ENCODE data around the gene ENTREP1.

ENTREP1 gene

DNA sequence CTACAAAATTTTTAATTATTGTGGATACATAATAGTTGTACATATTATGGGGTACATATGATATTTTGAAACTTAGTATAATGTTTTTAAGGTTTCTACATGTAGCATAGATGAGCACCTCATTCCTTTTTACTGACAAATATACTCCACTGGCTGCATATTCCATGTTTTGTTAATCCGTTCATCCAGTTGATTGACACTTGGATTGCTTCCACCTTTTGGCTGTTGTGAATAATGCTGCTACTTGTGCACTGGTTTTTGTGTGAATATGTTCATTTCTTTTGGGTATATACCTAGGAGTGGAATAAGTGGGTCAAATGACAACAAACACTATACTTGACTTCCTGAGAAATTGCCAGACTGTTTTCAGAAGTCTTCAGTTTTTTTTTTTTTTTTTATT is 2.8 kb upstream of the ENTREP1 start:
- DNase-seq (ENCODE audit: low spot score): no peak

DNA sequence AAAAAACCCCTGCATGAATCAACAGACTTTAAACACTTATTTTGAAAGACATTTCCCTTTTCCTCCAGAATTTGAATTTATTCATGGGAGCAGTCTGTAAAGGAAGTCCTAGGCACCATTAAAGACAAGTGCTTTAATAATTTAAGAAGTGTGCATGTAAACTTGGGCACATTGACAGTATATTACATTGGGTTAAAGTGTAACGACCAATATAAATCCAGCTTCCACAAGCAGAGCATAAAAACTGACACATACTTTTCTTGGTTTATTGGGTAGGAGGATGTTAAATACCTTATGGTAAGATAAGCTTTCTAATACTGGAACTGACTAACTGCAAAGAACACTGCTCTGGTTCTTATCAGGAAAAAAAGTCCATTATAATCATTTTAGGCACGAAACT is 1.2 kb upstream of the ENTREP1 start:
- no peak for DNase-seq (ENCODE audit: low spot score)

DNA sequence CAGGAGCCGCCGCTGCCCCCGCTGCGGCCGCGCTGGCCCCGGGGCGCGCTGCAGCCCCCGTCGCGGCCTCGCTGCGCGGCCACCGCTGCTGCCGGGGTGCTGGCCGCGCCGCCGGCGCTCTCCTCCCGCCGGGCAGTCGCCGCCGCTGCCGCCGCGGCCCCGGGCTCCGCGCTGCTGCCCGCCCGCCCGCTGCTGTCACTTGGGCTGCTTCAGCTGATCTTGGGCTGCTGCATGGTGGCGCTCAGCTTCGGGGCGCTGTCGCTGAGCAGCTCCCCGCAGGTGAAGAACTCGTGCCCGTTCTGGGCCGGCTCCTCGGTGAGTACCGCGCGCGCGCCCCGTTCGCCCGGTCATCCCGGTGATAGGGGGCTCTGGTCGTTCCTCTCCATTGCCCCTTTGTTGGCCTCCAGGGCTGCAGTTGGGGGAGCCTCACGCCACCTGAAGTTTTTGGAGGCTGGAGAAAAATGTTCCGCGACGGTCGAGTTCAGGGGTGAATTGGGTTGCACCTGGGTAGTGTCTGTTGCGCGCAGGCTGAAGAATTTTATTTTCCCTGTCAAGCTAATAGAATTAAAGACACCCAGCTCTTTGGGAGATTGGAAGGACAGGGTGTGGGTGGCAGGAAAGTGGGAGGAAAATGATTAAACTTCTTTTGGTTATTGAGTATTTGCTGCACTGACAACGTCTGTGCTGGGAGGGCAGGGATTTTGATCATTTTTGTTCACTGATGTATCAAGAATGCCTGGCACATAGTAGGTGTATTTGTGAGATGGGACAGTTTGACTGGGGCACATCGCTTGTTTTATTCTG is 596 bp downstream of the ENTREP1 start:
- DNase-seq (ENCODE audit: low spot score): no peak

DNA sequence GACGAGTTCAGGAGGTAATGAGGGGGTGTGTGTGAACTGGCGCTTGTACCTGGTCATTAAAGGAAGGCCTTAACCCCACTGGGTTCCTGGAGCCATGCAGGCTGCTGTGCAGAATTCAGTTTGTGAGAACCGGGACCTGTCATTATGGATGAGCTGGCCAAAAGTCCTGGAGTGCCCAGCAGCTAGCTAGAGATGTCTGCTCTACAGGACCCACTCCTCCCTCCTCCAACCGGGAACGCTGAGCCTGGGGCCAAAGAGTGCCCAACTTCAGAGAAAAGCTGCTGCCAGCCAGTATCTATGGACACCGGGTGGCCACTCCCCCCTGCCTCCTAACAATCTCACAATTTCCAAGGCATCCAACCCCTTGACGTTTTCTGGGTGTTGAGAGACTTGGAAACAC is 1.2 kb downstream of the ENTREP1 start:
- no peak for DNase-seq (ENCODE audit: low spot score)

DNA sequence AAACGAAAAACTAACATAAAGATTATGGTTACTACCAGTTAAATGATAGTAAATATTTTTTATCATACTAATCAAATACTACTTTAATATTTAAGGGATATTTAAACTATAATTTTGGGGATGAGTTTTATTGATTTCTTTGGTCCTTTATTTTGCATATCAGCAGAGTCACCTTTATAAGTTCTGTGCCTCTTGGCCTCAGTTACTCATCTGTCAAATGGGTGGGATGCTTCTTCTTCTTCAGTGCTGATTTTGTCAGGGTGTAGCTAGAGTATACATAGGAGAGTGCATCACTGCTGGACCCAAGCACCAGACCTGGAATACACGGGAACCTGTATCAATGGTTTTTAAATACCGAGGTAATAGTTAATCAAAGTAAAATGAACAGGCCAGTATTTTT is 5.6 kb downstream of the ENTREP1 start:
- no peak for DNase-seq (ENCODE audit: low spot score)

DNA sequence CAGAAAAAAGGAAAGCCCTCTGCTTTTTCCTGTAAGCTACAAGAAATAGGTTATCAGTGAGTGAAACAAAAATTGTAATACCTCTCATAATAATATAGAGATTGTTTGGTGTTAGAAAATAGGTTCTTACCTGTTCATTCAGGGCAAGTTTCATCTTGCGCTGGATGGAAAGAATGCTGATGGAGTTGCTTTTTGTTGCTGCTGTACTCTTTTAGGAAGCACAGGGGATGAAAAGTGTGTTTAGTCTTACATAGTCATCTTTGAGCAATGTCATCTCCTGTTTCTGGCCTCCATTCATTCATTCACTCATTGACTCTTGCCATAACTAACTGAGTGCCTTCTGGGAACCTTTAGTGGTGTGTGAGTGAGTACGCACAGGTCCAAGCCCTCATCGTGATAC is 6.4 kb downstream of the ENTREP1 start:
- no peak for DNase-seq (ENCODE audit: low spot score)

DNA sequence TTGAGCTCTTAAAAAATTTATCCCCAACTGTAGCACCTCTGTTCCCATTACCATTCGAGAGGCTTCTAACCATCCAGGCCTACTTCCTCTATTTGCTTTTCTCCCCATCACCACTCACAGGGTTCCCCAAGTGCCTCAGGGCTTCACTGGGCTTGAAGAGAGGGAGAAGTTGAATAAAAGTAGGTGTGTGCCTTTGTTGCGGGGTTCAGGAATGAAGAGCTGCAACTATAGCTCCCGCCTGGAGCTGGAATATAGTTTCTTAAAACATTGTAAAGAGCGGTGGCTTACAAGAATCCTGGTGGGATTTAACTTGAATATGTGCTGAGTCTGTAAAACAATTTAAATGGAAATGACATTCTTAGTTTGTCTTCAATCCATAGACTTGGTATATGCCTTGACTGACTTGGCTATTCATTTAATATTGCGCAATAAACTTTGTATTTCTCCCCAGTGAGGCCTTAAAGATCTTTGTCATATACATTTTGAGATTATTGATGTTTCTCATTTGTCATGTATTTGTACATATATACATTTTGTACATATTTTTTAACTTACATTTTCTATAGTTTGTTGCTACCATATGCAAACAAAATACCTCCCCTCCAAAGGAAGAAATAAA is 7.2 kb downstream of the ENTREP1 start:
- DNase-seq (ENCODE audit: low spot score): no peak

DNA sequence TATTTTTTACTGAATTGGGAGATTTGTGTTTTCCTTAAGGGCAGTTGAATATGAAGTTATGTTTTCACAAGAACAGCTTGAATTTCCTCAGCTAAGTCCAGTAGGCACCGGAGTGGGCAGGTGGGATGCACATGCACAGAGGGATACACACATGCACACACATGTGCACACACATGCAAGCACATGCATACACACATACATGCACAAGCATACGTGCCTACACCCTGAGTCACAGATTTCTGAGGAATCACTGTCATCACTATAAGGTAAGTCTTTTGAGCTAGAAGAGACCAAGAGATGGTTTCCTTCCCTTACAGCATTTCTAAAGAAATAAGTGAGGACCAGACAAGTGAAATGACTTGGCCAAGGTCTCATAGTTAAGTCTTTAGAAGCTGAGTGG is 8.7 kb downstream of the ENTREP1 start:
- DNase-seq (ENCODE audit: low spot score): no peak

DNA sequence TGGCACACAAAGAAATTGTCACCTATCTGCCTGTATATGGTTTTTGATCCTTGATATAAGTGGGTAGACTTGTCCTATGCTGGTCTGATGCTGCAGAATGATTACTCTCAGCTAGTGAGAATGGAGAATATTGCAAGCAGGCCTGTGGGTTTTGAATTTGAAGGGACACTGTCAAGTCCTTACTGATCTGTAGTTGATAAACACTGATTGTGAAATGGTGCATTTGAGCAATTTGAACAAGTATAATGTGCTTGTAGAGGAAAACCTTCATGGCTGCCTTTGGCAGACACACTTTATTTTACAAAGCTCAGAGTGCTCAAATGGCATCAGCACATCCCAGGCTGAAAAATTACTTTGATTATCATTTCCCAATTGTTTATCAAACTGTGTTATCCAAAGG is 9.3 kb downstream of the ENTREP1 start:
- DNase-seq (ENCODE audit: low spot score): no peak

DNA sequence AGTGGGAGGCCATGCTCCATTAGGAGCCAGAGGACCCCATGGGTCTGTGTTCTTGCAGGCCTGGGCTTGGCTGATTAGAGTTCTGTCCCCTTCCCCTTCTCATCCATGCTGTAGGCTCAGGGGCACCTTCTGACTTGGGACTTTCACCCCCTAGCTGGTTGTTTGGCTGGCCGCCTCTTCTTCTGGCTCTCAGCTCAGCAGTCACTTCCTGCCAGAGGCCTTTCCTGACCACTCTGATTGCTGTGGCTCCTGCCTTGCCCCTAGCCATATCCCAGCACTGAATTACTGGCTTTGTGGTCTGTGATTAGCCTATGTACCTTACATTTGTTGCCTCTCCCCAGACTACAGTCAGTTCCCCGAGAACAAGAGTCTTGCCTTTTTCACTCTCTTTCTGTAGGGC is 14.6 kb downstream of the ENTREP1 start:
- no peak for DNase-seq (ENCODE audit: low spot score)

DNA sequence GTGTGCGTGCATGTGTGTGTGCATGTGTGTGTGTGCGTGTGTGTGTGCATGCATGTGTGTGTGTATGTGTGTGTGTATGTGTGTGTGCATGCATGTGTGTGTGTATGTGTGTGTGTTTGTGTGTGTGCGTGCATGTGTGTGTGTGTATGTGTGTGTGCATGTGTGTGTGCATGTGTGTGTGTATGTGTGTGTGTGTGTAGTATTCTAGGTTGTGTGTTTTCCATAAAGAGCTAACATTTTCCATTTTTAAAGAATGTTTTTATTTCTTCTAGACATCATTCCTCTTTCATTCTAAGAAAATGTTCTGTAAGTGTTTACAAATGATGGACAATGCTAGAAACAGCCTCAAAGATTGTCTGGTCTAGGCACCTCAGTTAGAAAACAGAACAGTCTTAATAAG is 15.6 kb downstream of the ENTREP1 start:
- DNase-seq (ENCODE audit: low spot score): no peak

DNA sequence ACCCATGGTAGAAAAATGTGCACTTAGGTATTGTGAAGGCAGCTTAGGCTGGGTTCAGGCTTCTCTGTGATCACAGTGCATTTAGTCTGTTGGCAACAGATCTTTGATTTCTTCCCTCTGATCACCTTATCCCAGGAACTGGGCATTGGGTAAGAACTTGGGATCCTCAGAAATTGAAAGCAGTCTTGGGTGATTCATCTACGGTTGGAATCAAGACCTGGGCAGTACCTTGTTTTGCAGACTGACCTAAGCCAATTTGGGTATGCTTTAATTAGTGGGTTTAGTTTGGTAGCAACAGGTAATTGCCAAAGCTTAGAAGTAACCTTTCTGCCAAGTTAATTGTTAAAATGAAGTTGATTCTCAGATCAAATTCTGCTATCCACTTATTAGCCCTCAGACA is 17.8 kb downstream of the ENTREP1 start:
- no peak for DNase-seq (ENCODE audit: low spot score)

DNA sequence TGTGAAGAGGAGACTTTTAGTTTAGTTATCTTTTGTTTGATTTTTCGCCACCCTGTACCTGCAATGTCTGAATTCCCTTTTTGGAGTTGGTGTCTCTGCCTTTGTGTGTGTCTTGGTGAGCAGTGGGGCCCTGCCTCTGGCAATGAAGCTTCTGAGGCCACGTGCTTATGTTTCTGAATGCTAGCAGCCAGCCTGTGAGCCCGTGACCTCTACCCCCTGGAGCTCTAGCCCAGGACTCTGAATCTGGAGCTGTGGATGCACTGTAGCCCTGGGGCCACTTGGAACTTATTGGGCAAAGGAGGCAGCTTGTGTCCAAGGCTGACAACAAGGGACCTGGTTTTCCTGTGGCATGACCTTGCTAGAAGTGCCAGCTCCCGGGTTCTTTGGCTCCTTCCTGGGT is 19.4 kb downstream of the ENTREP1 start:
- DNase-seq (ENCODE audit: low spot score): no peak

DNA sequence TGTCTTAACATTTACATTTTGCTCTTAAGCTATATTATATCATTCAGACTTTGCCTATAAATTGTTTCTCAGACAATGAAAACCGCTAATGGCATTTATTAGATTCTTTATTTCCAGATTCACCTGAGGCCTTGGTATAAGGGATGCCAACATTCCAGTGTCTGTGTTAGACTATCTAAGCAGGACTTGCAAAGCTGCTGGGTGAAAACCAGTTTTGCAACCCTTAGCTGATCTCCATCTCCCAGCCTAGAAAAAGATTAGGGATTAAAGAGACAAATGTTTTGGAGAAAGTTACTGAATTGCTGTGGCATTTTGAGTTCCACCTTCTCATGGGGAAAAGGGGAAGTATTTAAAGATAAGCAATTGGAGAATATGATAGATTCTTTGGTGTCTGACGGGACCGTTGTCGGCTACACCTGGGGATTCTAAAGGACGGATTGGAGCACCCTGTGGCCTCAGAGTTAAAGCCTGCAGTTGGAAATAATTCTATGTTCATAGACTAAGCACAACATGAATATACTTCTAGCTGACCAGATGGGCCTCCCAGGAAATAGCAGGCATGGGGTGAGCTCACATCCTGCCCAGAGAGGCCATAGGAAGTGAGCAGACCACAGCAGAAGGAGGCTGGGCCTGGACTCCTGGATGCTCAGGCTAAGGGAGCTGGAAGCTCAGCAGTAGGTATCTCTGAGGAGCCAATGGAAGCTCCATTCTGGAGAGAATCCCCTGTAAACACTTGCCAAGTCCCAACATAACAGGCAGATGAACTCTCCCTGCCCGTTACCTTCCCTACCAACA is 21.8 kb downstream of the ENTREP1 start:
- DNase-seq (ENCODE audit: low spot score): no peak

DNA sequence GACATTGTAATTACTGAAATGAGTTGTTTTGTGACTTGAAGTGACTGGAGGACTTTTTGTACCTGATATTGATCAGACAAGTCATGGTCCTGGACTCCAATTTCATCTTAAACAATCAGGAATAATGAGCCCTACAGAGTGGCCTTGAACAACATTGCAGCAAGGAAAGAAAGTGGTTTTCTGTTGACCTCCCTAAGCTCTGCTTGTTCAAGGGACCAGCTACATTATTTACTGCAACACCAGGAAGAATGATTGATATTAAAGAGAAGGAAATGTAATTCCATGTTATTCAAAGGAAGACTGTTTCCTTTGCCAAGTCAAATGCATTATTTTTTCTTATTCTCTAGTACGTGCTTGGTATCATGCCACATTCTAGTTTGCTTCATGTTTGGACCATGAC is 22.6 kb downstream of the ENTREP1 start:
- DNase-seq (ENCODE audit: low spot score): no peak

DNA sequence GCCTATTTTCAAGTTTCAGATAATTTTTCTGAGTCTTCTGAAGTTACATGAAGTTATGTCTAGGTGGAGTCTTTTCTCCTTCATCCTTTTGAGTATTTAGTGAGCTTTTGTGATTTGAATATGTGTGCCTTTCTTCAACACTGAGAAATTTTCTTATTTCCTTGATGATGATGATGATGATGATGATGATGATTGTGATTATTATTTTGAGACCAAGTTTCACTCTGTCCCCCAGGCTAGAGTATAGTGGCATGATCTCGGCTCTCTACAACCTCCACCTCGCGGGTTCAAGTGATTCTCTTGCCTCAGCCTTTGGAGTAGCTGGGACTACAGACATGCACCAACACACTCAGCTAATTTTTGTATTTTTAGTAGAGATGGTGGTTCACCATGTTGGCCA is 26.2 kb downstream of the ENTREP1 start:
- DNase-seq (ENCODE audit: low spot score): no peak

DNA sequence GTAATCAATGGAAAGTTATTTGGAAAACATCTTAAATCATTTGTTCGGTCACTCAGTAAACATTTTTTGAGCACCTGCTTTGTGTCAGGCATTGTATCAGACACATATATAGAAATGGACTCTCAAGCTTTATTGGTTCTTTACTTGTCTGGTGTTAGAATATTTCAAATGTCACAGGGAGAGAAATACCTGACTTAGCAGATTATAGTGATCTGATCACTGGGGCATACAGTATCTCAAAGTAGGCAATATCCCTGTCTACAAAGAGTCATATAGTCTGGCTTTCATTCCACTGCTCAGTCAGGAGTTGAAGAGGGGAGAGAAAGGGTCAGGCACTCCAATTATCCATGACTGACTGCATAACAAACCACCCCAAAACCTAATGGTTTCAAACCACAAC is 30.2 kb downstream of the ENTREP1 start:
- no peak for DNase-seq (ENCODE audit: low spot score)

DNA sequence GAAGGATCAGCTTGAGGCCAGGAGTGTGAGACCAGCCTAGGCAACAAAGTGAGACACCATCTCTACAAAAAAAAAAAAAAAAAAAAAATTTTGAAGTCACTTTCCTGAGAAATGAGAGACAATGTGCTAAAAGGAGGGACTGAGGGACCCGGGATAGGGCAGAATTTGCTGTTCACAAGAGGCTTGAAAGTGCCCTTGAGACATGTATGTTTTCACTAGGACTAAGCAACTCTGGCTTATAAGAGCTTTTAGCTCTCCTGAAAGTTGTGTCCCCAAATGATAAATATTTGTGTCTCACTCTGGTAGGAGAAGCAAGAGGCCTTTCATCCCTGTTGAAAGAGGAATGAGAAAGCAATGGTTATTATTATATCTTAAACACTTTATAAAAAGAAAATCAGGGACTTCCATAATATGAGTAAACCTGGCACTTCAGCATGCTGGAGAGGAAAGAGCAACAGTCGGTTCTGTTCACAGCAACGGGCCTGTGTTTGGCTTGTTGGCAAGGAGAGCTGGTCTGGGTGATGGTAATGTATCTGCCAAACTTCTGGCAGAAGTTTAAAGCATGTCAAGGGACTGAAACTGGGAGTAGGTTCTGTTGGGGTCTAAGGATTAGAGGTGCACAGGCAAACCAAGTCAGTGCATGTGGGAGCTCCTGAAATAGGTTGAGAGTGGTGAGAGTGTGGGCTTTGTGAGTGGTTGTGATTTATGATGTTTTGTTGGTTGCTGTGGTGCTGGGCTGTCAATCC is 32.2 kb downstream of the ENTREP1 start:
- DNase-seq (ENCODE audit: low spot score): no peak

DNA sequence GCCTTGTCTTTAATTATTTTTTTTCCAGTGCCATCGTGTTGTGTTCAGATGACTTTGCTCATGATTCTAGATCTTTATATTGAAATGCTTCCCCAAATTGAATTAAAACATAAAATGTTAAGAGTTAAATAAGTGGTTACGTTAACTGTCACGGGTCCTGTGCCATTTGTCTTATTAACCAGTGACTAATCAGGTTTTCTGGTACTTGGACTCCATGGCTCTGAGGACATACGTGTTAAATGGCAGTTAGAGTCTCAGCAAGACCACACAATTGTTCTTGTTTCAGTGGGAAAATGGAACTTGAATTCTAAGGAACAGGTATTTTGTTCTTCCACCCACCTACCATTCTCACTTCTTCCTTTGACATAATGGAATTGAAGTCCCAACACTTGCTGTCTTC is 32.8 kb downstream of the ENTREP1 start:
- no peak for DNase-seq (ENCODE audit: low spot score)

DNA sequence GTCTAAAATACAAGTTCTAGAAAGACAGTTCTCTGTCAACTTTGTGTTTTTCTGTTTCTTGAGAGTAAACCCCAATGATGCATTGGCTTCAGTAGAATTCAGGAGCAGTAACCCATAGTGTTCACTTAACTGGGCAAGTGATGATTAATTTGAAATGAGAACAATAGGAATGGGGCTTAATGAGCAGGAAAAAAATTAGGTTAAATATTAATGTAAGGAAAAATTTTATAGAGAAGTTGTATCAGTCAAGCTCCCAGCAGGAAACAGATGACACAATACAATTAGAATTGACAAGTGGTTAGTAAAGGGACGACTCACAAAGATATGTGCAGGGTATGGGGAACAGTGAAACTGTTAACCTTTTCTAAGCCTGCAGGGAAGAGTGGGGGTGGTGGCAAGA is 38.2 kb downstream of the ENTREP1 start:
- DNase-seq (ENCODE audit: low spot score): no peak

DNA sequence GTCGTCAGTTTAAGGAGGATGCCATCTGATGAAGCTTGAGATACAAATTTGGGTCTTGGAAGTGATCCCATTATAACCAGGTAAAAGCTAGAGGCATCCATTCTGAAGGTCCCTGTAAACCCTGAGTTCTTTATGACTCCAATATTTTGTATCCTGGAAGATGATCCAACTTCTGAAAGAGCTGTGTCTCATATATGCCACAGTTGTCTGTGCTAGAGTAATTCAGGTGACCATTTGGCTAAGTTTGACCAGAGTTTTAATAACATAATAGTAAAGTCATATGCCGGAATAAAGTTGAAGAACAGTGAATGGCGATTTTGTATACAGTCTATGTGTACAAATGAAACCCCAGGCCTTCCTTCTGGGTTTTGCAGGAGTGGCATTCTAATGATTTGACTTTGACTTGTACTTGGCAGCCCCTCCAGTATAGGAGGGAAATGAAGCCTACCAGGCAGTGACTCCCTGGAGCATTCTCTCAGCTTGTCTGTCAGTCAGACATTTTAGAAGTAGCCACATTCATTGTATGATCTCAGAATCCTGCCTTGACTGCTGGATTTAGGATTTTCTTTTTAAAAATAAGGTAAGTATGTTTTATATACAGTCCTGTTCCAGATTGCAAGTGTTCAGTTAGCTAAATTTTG is 39.6 kb downstream of the ENTREP1 start:
- DNase-seq (ENCODE audit: low spot score): no peak

DNA sequence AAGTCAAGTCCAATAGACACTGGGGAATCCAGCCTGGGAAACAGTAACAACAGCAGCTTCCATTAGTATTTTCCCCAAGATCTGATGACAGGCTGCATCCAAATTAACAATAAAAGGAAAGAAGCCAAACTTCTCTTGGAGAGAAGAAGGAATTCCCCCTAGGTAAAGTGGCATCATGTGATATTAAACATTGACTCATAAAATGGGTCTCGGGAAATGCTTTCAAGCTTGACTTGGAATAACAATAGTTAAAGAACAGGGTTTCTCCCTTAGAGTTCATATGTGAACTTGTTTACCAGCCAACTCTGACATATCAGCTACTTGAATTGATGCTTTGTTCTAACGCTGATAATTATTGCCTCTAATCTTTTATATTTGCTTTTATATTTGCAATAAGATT is 45.4 kb downstream of the ENTREP1 start:
- DNase-seq (ENCODE audit: low spot score): no peak
